Activated T-helper 2 cell treated with anti-CD3 and anti-CD28 coated beads, Interferon-gamma antibody, Interleukin-2, Interleukin-4, amounts not matched to agents 10 μg/mL and 5 μg/mL and 100 μg/mL, durations not matched to agents 14 hours and 24 hours and 36 hours (primary cell): ENCODE data around the gene CALHM3. TPM values are rescaled to one million over a fixed set of nuclear protein-coding genes. Genes with fewer than 3 reads are reported as not detected.

Experiments used
- DNase-seq: peaks from one replicate; pipeline ENCODE4 v3.0.0; 2021; ENCODE audit warnings: low spot score
- H3K27ac Mint-ChIP-seq: one replicate; pipeline ENCODE4 v1.8.0; 2021; ENCODE audit warnings: mixed read lengths
- H3K27me3 Mint-ChIP-seq: one replicate; pipeline ENCODE4 v1.8.0; 2021; ENCODE audit warnings: low read depth, mixed read lengths
- H3K36me3 Mint-ChIP-seq: one replicate; pipeline ENCODE4 v1.8.0; 2021; ENCODE audit warnings: low read depth, mixed read lengths
- H3K4me1 Mint-ChIP-seq: one replicate; pipeline ENCODE4 v1.8.0; 2021; ENCODE audit warnings: low read depth, mixed read lengths
- H3K4me3 Mint-ChIP-seq: one replicate; pipeline ENCODE4 v1.8.0; 2021; ENCODE audit warnings: low read depth, mild to moderate bottlenecking, moderate library complexity, mixed read lengths
- H3K9me3 Mint-ChIP-seq: one replicate; pipeline ENCODE4 v1.8.0; 2021; ENCODE audit warnings: mixed read lengths
- intact Hi-C: fragments of 100-400 bp; cut with micrococcal nuclease; formaldehyde crosslinking; loops from one replicate; pipeline ENCODE4 v1.15.1; 2023
- total RNA-seq: library from RNA; stranded (reverse); gene quantifications from 2 replicates; pipeline ENCODE4 v1.2.3, GENCODE V29; 2022

The CALHM3 gene
- total RNA-seq, 1 donor from 2014 or later: not detected

DNA sequence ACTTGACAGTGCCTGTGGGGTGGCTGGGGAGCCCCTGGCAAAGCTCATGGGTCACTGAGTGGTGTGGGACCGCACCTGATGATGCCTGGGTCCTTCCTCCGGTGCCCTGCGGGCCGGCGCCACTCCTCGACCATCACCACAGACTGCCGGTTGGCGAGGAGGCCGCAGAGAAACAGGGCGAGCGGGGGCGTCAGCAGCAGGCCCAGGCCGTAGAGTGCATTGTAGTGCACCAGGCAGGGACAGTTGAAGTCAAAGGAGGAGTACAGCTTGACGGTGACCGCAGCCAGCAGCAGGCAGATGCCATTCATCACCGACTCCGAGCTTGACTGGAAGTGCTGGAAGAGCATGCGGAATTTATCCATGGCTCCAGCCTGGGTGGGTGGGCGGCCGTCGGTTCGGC lies 369 bp downstream of the CALHM3 start:
- H3K4me1 Mint-ChIP-seq: peaks cover 16% of the 10 kb centered on the region
- H3K27ac Mint-ChIP-seq: no peak overlapping the region

DNA sequence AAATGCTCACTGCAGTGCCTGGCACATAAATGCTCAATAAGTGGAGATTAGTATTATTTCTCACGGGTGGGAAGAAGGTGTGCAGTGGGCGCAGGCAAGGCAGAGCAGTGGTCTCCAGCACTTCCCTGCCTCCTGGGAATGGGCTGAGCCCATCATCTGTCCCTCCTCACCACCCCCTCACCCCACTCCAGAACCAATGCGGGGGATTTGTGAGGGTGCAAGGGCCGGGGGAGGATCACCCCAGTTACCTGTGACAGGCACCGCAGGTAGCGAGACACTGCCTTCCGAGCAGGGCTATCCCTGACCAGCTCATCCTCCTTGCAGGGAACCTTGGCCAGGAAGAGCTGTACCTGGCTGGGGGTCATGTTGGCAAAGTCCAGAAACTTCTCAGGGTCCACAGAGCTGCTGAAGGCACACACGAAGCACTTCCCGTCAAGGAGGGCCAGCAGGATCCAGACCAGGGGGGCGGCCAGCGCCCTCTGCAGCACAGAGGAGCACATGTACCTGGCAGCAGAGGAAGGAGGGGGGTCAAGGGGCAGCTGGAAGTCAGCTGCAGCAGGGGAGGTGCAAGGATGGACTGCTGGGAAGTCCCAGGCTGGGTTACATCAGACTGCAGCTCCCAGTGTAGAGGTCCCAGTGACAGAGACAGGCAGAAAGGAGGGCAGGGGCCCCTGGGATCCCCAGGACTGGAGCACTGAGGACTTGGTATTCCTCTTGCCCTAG lies 2.8 kb downstream of the CALHM3 start:
- Mint-ChIP-seq H3K36me3 (no peaks in the 10 kb centered on the region), H3K4me1 (peaks cover 23% of the 10 kb centered on the region), H3K4me3 (no peak overlapping the region), H3K27ac (no peak overlapping the region), H3K9me3 (no peaks in the 10 kb centered on the region), H3K27me3 (no peaks in the 10 kb centered on the region)
- intact Hi-C loops: no loop called here
- no peak for DNase-seq

More for the DNA sequence above, 369 bp downstream of the CALHM3 start:
- Mint-ChIP-seq H3K4me3 (no peak overlapping the region), H3K36me3 (no peaks in the 10 kb centered on the region), H3K9me3 (no peaks in the 10 kb centered on the region), H3K27me3 (no peaks in the 10 kb centered on the region)
- no peak for DNase-seq
- intact Hi-C loops: no loop called here

DNA sequence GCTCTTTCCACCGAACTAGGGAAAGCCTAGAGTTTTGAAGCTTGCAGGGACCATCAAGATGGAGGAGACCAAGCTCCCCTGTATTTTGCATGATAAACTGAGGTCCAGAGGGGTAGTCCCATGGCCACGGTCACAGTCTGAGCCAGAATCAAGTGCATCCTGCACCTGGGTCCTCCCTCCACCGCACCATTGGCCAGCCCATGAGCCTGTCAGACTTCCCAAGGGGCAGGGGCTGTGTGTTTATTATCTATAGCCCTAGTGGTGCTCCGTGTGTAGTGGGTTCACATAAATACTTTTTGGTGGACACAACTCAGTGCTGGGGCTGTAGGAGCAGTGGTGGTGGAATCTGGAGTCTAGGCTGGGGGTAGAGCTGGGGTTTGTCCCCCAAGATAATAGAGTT lies 3.6 kb downstream of the CALHM3 start:
- intact Hi-C loops: no loop called here
- Mint-ChIP-seq H3K36me3 (no peaks in the 10 kb centered on the region), H3K4me1 (peaks cover 29% of the 10 kb centered on the region), H3K27ac (no peak overlapping the region), H3K4me3 (no peak overlapping the region), H3K27me3 (no peaks in the 10 kb centered on the region), H3K9me3 (no peaks in the 10 kb centered on the region)
- DNase-seq: no peak

- Mint-ChIP-seq H3K27ac (no peak overlapping the region), H3K27me3 (no peaks in the 10 kb centered on the region), H3K36me3 (peaks cover 3% of the 10 kb centered on the region), H3K4me3 (no peak overlapping the region), H3K4me1 (peaks cover 38% of the 10 kb centered on the region), H3K9me3 (no peaks in the 10 kb centered on the region)
- intact Hi-C loops: no loop called here
- DNase-seq: no peak
These were observed 5.0 kb downstream of the CALHM3 start for GRCh38 chr10:103474077-103474476.

DNA sequence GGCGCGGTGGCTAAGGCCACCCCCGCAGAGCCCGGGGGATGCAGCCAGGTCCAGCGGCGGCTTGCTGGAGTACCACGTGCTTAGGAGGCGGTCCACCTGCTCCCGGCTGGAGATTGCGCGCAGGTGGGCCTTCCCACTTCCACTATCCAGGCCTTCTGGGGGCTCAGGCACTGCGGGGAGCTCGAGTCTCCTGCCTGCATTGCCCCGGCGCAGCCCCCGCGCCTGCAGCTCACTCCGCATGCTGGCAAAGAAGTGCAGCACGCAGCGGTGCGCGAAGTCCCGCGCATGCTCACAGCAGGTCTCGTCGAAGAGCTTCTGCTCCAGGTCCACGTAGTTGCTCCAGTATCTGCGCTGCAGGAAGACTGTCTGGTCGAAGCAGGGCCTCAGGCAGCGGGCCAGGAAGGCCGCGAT lies 5.8 kb downstream of the CALHM3 start:
- Mint-ChIP-seq H3K36me3 (peaks cover 3% of the 10 kb centered on the region), H3K27me3 (no peaks in the 10 kb centered on the region), H3K4me3 (no peak overlapping the region), H3K4me1 (peaks cover 38% of the 10 kb centered on the region), H3K27ac (no peak overlapping the region), H3K9me3 (no peaks in the 10 kb centered on the region)
- DNase-seq: no peak
- intact Hi-C loops: no loop called here

DNA sequence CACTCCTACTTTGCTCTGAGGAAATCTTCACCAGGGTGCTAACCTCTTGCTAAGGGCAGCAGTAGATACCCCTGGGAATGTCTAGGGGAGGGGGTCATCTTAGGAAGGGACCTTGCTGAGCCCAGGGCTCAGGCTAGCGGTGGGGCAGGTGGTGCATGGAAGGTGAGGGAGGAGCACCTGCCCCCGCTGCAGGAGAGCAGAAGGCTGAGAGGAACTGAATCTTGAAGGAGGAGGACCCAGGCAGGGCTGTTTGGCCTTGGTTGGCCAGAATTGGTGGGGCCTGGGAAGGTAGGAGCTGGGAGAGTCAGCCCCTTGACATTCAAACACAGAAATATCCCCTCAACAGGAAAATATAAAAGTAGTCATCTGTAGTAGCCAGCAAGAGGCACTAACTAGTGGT lies 7.0 kb downstream of the CALHM3 start:
- Mint-ChIP-seq H3K9me3 (no peaks in the 10 kb centered on the region), H3K27ac (peak overlapping the region; percentile 92), H3K4me1 (peaks cover 42% of the 10 kb centered on the region), H3K4me3 (peak overlapping the region; percentile 10), H3K36me3 (peaks cover 3% of the 10 kb centered on the region), H3K27me3 (no peaks in the 10 kb centered on the region)
- intact Hi-C loops: no loop called here
- DNase-seq: no peak

GRCh38 chr10:103470761-103471653 lies 8.0 kb downstream of the CALHM3 start:
- no peaks in the 10 kb centered on the region for H3K9me3 Mint-ChIP-seq
- peaks cover 3% of the 10 kb centered on the region for H3K36me3 Mint-ChIP-seq
- peak; percentile 76 for DNase-seq
- peaks cover 45% of the 10 kb centered on the region for H3K4me1 Mint-ChIP-seq
- intact Hi-C loops: loop anchor here (1.0 kb wide), 1 partner anchor 20 kb away; no protein-coding TSS in a partner anchor
- H3K27me3 Mint-ChIP-seq: no peaks in the 10 kb centered on the region
- H3K27ac Mint-ChIP-seq: peak overlapping the region; percentile 92
- H3K4me3 Mint-ChIP-seq: peak overlapping the region; percentile 46

DNA sequence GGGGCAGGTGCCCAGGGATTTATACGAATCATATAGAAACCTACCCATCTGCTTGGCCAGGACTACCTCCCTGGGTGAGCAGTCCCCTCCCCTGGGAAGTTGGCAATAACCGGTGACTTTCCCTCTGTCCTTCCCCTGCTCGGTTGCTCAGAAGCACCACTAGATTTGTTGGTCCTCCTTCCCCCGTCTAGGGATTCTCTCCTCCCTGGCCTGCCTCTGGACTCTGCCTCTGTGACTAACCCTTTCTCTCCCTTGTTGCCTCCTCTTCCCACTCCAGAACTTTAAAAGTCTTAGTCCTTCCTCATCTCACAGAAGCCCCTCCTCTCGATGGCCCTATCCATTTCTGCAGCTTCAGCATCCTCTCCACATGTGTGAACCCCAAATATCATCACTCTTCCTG lies 9.8 kb downstream of the CALHM3 start:
- Mint-ChIP-seq H3K9me3 (no peaks in the 10 kb centered on the region), H3K36me3 (peaks cover 3% of the 10 kb centered on the region), H3K4me1 (peaks cover 45% of the 10 kb centered on the region), H3K4me3 (no peak overlapping the region), H3K27me3 (no peaks in the 10 kb centered on the region), H3K27ac (no peak overlapping the region)
- no peak for DNase-seq
- intact Hi-C loops: no loop called here

DNA sequence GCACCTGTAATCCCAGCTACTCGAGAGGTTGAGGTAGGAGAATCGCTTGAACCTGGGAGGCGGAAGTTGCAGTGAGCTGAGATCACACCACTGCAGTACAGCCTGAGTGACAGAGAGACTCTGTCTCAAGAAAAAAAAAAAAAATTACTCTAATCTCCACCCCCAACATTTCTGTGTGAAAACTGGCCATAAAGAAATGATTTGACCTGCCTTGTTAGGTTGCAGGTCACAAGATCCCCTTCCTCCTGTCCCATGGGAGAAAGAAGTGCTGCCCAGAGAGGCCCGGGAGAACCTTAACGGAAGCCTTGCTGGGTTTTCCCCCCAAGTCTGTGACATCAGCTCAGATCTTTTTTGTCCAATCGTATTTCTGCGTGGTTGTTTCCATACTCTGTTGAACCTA lies 11.6 kb downstream of the CALHM3 start:
- Mint-ChIP-seq H3K4me3 (no peak overlapping the region), H3K36me3 (peaks cover 3% of the 10 kb centered on the region), H3K9me3 (no peaks in the 10 kb centered on the region), H3K4me1 (peaks cover 37% of the 10 kb centered on the region), H3K27ac (no peak overlapping the region), H3K27me3 (peaks cover 2% of the 10 kb centered on the region)
- DNase-seq: no peak
- intact Hi-C loops: no loop called here

DNA sequence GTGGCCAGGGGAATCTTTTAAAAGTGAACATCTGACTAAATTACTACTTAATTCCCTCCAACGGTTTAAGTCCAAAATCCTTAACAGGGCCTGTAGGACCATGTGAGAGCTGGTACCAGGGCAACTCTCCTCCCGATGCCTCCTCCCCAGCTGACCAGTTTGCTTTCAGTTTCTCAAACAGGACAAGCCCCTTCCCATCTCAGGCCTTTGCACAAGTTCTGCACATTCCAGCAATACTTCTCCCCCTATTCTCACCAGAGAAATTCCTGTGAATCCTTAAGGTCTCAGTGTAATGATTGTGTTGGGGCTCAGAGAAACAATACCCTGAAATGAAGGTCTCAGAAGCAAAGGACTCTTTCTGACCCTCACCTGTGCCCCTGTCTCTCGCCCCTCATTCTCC lies 12.3 kb downstream of the CALHM3 start:
- H3K27ac Mint-ChIP-seq: no peak overlapping the region
- H3K4me3 Mint-ChIP-seq: no peak overlapping the region
- H3K9me3 Mint-ChIP-seq: no peaks in the 10 kb centered on the region
- peaks cover 2% of the 10 kb centered on the region for H3K27me3 Mint-ChIP-seq
- intact Hi-C loops: no loop called here
- H3K36me3 Mint-ChIP-seq: peaks cover 3% of the 10 kb centered on the region
- peaks cover 31% of the 10 kb centered on the region for H3K4me1 Mint-ChIP-seq
- no peak for DNase-seq

DNA sequence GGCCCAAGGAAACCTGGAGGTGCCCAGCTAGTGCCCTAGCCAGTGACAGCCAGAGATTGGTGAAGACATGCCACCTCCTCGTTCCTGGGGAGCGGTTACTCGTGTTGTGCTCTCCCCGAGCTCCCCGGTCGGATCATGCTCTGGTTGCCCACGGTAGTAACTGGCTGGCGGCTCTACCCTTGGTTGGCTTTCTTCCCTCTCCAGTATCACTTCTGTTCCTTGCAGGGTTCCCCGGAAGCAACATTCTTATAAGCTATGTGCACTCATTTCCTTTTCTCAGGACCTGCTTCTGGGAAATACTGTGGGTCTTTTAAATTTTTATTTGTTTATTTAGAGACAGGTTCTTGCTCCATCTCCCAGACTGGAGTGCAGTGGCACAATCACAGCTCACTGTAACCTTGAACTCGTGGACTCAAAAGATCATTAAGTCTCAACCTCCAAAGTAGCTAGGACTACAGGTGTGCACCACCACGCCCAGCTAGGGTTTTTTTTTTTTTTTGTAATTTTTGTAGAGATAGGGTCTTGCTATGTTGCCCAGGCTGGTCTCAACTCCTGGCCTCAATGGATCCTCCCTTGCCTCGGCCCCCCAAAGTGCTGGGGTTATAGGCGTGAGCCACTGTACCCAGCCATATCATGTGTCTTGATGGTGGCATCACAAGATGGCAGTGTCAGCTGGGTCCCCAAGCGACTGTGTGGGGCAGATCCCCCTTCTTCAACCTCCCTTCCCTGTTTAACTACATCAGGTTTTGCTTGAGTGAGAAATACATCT lies 13.4 kb downstream of the CALHM3 start:
- DNase-seq: no peak
- H3K4me1 Mint-ChIP-seq: peaks cover 24% of the 10 kb centered on the region
- intact Hi-C loops: no loop called here
- H3K27ac Mint-ChIP-seq: no peak overlapping the region
- H3K4me3 Mint-ChIP-seq: no peak overlapping the region
- H3K27me3 Mint-ChIP-seq: peaks cover 2% of the 10 kb centered on the region
- H3K9me3 Mint-ChIP-seq: no peaks in the 10 kb centered on the region
- H3K36me3 Mint-ChIP-seq: peaks cover 3% of the 10 kb centered on the region

DNA sequence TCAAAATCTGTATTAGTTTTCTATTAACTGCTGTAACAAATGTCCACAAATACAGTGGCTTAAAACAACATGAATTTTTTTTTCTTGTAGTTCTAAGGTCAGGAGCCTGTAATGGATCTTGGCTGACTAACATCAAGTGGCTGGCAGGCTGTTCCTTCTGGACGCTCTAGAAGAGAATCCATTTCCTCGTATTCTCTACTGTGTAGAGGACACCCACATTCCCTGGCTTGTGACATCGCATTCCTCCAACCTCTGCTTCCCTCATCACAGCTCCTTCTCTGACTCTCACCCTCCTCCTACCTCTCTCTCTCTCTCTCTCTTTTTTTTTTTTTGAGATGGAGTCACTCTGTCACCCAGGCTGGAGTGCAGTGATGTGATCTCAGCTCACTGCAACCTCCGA lies 15.5 kb downstream of the CALHM3 start:
- Mint-ChIP-seq H3K36me3 (no peaks in the 10 kb centered on the region), H3K27ac (no peak overlapping the region), H3K4me1 (peaks cover 17% of the 10 kb centered on the region), H3K9me3 (no peaks in the 10 kb centered on the region), H3K4me3 (no peak overlapping the region), H3K27me3 (peaks cover 2% of the 10 kb centered on the region)
- intact Hi-C loops: no loop called here
- no peak for DNase-seq
